DOHH2 (cell line): ENCODE measurements around the gene ACKR3.

Source experiments
- H3F3A ChIP-seq: fragments of 200-600 bp; sonication (generic), shearing (Covaris generic); 2 replicates; pipeline ENCODE4 v1.6.0; 2016; ENCODE audit warnings: antibody characterized with exemption, mild to moderate bottlenecking; ENCODE audit not compliant: control insufficient read depth, insufficient read depth
- H3K27ac ChIP-seq: fragments of 200-600 bp; sonication (generic); 2 replicates; pipeline ENCODE4 v1.5.1; 2014; ENCODE audit warnings: low read depth, mild to moderate bottlenecking, low read length, moderate library complexity
- H3K27me3 ChIP-seq: fragments of 200-600 bp; sonication (generic); 2 replicates; pipeline ENCODE4 v1.6.1; 2014; ENCODE audit warnings: mild to moderate bottlenecking, low read length, mixed read lengths; ENCODE audit not compliant: control insufficient read depth
- H3K36me3 ChIP-seq: fragments of 200-600 bp; sonication (generic); 2 replicates; pipeline ENCODE4 v1.6.1; 2014; ENCODE audit warnings: mild to moderate bottlenecking, low read length, moderate library complexity, mixed read lengths; ENCODE audit not compliant: control insufficient read depth
- H3K4me1 ChIP-seq: fragments of 200-600 bp; sonication (generic); 2 replicates; pipeline ENCODE4 v1.6.1; 2014; ENCODE audit warnings: mild to moderate bottlenecking, low read length, mixed read lengths; ENCODE audit not compliant: control insufficient read depth
- H3K4me2 ChIP-seq: fragments of 200-600 bp; sonication (generic); 2 replicates; pipeline ENCODE4 v1.6.0; 2014; ENCODE audit warnings: mild to moderate bottlenecking, low read length, moderate library complexity
- H3K4me3 ChIP-seq: fragments of 200-600 bp; sonication (generic); 2 replicates; pipeline ENCODE4 v1.5.1; 2014; ENCODE audit warnings: mild to moderate bottlenecking, low read length, mixed read lengths
- H3K79me2 ChIP-seq: fragments of 200-600 bp; sonication (generic); 2 replicates; pipeline ENCODE4 v1.6.1; 2014; ENCODE audit warnings: mild to moderate bottlenecking, low read length, mixed read lengths; ENCODE audit not compliant: control insufficient read depth
- H3K9me2 ChIP-seq: fragments of 200-600 bp; sonication (generic); replicated peaks from 2 replicates; pipeline ENCODE4 v1.6.1; 2014; ENCODE audit warnings: mild to moderate bottlenecking, low read length, mixed read lengths; ENCODE audit not compliant: control insufficient read depth
- H3K9me3 ChIP-seq: fragments of 200-600 bp; sonication (generic); 2 replicates; pipeline ENCODE4 v1.6.1; 2014; ENCODE audit warnings: antibody characterized with exemption, low read length, mixed read lengths; ENCODE audit not compliant: control insufficient read depth, insufficient read depth
- H4K20me1 ChIP-seq: fragments of 200-600 bp; sonication (generic); 2 replicates; pipeline ENCODE4 v1.6.0; 2014; ENCODE audit warnings: low read depth, mild to moderate bottlenecking, antibody characterized with exemption, low read length, moderate library complexity; ENCODE audit not compliant: control insufficient read depth, insufficient read depth
- CTCF ChIP-seq: fragments of 200-600 bp; sonication (generic); IDR thresholded peaks from one replicate; pipeline ENCODE4 v1.5.1; 2014; ENCODE audit warnings: antibody characterized with exemption, mild to moderate bottlenecking, low read depth, low read length; ENCODE audit not compliant: poor library complexity, severe bottlenecking
- EZH2phosphoT487 ChIP-seq: fragments of 200-600 bp; sonication (generic); IDR thresholded peaks from 2 replicates; pipeline ENCODE4 v1.6.1; 2017; ENCODE audit warnings: borderline replicate concordance, mild to moderate bottlenecking, antibody characterized with exemption, low read length, moderate library complexity, mixed read lengths

The ACKR3 gene

GRCh38 chr2:236593531-236593930 lies 23.9 kb downstream of the ACKR3 start:
- Histone ChIP-seq H3K4me2 (no peak overlapping the region), H3K9me2 (no peaks in the 10 kb centered on the region), H3K27me3 (0 out of 2 replicates have a peak, but pooled peaks cover 3% of the 10 kb centered on the region), H3K27ac (no peak overlapping the region), H3K9me3 (peaks cover 5% of the 10 kb centered on the region; the same call in 1 of the 2 replicates), H3K36me3 (no peaks in the 10 kb centered on the region), H3K4me3 (no peak overlapping the region), H3F3A (no peaks in the 10 kb centered on the region), H4K20me1 (no peaks in the 10 kb centered on the region), H3K4me1 (no peaks in the 10 kb centered on the region), H3K79me2 (no peaks in the 10 kb centered on the region)
- TF ChIP-seq EZH2phosphoT487 (no peak), CTCF (no peak)

GRCh38 chr2:236593956-236594355 lies 24.3 kb downstream of the ACKR3 start:
- H4K20me1 ChIP-seq: no peaks in the 10 kb centered on the region
- no peaks in the 10 kb centered on the region for H3K79me2 ChIP-seq
- TF ChIP-seq CTCF: no peak
- no peak for TF ChIP-seq EZH2phosphoT487

GRCh38 chr2:236597629-236598028 lies 28.0 kb downstream of the ACKR3 start:
- Histone ChIP-seq H3K4me1 (no peaks in the 10 kb centered on the region), H3K4me2 (no peak overlapping the region), H3K36me3 (no peaks in the 10 kb centered on the region), H3K27ac (no peak overlapping the region), H3K27me3 (peaks cover 16% of the 10 kb centered on the region), H3K9me3 (peaks cover 5% of the 10 kb centered on the region; the same call in 1 of the 2 replicates), H3K4me3 (no peak overlapping the region), H3K9me2 (no peaks in the 10 kb centered on the region), H3F3A (no peaks in the 10 kb centered on the region), H4K20me1 (no peaks in the 10 kb centered on the region), H3K79me2 (no peaks in the 10 kb centered on the region)
- TF ChIP-seq CTCF (no peak), EZH2phosphoT487 (no peak)

More at GRCh38 chr2:236593956-236594355, 24.3 kb downstream of the ACKR3 start:
- H3K27me3 ChIP-seq: 0 out of 2 replicates have a peak, but pooled peaks cover 3% of the 10 kb centered on the region
- no peak overlapping the region for H3K4me2 ChIP-seq
- H3K9me2 ChIP-seq: no peaks in the 10 kb centered on the region
- no peak overlapping the region for H3K4me3 ChIP-seq
- H3F3A ChIP-seq: no peaks in the 10 kb centered on the region
- no peak overlapping the region for H3K27ac ChIP-seq
- H3K9me3 ChIP-seq: peaks cover 5% of the 10 kb centered on the region; the same call in 1 of the 2 replicates
- H3K4me1 ChIP-seq: no peaks in the 10 kb centered on the region
- H3K36me3 ChIP-seq: no peaks in the 10 kb centered on the region
